ENCODE measurements around the gene TSPAN5.

The TSPAN5 gene

GRCh38 chr4:98620087-98620784 lies 38.2 kb downstream of the TSPAN5 start:
- in situ Hi-C loops (cut with HindIII; ENCODE audit: low sequenced_read_pairs), result no loop called here

DNA sequence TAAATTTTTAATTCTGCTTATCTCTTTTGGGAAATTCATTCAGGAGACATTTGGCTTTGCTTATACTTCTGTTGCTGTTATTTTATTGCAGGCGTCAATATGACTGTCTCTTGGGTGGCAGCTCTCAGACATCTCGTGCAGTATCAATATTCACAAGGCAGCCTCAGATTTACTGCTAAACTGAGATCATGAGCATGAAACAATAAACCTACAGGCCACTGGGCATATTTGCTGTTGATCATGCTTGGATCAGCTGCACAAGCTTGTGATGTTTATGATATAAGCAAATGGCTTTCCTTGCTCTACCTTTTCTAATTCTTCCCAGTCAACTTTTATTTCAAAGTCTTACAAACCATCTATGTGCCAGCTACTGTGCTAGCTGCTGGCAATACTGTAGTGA lies 39.2 kb downstream of the TSPAN5 start:
- in situ Hi-C loops (cut with HindIII; ENCODE audit: low sequenced_read_pairs), result no loop called here

- in situ Hi-C loops (cut with HindIII; ENCODE audit: low sequenced_read_pairs), result no loop called here
Measured at GRCh38 chr4:98618680-98619079, 39.7 kb downstream of the TSPAN5 start.

GRCh38 chr4:98617358-98618047 lies 40.9 kb downstream of the TSPAN5 start:
- in situ Hi-C loops (cut with HindIII; ENCODE audit: low sequenced_read_pairs), result no loop called here

- in situ Hi-C loops (cut with HindIII; ENCODE audit: low sequenced_read_pairs), result no loop called here
Measured at GRCh38 chr4:98615991-98616390, 42.4 kb downstream of the TSPAN5 start.

DNA sequence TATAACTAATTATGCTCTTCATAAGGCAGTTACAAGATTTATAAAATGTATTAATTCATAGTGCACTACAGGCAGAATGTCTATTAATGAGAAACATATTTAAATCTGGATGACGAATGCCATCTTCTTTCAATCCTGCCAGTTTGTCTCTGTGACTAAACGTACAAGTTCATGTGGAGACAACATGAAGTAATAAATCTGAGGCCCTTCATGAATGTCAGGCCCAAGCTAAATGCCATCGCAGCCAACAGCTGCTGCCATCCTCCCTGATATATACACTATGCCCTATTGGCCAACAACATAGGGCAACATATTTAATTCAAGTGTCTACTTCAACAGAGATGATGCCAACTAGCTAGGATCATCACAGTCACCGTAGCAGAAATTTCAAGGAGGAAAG lies 43.7 kb downstream of the TSPAN5 start:
- in situ Hi-C loops (cut with HindIII; ENCODE audit: low sequenced_read_pairs), result no loop called here

DNA sequence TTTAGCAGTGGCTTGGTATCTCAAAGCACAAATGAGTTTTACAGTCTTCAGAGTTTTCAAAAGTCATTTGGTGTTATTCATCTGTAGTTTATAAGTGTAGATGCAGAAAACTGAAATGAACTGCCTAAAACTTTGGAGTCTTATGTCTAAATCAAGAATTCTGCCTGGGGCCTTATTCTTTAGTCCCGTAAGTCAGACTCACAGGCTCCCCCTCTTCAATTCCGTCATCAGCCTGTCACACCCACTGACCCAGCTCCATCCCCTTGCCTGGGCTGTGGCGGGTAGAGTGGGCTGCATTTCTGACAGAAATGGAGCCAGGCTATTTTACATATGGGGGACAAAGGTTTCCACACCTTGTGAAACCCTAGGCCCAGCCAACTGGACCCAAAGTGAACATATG lies 44.3 kb downstream of the TSPAN5 start:
- in situ Hi-C loops (cut with HindIII; ENCODE audit: low sequenced_read_pairs), result no loop called here

DNA sequence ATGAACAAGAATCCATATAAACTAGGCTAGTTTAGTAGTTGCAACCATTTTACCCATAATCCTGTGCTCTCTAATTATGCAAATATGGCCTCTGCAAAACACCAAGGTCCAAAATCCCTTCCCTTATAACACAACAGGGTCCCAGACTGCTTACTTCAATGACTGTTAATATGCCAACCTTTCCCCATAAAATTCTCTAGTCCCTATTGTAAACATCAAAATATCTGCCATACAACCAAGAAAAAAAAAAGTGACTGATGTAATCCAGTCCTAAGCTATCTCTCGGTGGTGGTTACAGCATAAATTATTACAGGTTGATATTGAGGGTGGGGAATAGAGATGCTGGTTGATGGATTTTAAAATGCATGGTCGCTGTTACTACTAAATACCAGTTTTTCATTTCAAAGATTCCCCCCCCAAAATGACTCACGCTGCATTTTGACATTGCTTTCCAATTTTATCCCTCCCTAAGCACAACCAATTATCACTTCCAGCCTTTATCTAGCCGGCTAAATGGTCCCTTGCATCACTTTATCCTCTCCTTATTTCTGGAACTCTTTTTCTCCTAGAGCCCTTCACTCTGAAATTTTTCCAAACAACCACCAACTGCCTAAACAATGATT lies 44.8 kb downstream of the TSPAN5 start:
- in situ Hi-C loops (cut with HindIII; ENCODE audit: low sequenced_read_pairs), result no loop called here

DNA sequence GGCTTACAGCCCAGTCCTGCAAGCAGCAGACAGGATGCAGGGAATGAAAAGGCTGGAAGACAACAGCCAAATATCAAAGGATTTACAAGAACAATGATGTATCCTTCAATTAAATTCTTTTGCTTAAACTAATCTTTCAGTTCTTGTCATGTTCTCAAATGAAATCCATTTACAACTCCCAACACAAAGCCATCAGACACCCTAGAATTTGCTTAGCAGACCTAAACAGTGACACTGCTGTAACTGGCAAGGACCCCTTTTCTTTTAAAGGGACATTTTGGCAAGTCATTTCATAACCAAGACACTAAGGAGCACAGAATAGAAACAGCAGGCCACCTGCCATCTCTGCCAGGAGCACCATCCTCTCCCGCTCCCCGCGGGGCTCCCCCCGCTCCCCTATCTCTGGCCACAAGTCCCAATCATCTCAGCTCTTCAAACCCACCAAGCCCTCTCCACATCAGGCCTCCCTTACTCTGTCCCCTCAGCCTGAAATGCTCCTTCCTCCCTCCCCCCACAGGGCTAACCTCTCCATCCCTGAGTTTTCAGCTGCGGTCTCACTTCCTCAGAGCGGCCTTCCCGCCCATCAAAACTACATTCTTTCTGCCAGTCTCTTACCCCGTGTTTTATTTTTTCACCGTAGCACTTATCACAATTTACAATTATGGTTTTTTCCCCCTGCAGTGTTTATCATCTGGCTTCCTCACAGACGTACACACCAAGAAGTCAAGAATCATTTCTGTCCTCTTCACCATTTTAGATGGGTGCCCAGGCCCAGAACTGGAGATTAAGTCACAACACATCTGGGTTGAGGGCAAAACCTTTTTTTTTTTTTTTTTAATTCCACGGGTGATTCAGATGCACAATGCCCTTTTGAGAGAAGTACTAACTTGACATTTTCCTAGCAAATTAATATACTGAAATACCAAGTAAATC lies 45.8 kb downstream of the TSPAN5 start:
- in situ Hi-C loops (cut with HindIII; ENCODE audit: low sequenced_read_pairs), result no loop called here

DNA sequence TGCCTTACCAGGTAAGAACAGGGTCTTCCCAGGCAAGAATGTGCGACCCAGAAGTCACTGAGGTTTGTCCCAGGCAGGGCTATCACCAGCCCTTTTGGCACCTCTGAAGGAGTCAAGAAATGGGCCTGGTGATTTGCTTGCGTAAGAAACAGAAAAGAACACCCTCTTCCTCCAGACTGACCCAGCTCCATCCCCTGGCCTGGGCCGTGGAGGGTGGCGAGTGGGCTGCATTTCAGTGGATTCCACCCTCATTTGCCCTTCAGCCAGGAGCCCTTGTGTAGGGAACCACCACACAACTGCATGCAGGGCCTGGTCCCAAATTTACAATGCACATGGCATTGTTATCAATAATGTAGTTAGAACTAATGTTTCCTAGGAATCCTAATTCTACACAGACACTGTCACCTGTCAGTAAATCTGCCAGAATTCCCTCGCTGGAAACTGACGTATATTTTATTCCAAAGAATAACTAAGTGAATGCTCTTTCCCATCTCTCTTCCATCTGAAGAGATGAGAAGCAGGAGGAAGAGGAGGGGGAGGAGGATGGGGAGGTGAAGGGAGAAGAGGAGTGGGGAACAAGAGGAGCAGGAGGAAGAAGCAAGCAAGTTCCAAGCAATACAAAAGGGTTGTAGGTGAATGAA lies 46.6 kb downstream of the TSPAN5 start:
- in situ Hi-C loops (cut with HindIII; ENCODE audit: low sequenced_read_pairs), result no loop called here

DNA sequence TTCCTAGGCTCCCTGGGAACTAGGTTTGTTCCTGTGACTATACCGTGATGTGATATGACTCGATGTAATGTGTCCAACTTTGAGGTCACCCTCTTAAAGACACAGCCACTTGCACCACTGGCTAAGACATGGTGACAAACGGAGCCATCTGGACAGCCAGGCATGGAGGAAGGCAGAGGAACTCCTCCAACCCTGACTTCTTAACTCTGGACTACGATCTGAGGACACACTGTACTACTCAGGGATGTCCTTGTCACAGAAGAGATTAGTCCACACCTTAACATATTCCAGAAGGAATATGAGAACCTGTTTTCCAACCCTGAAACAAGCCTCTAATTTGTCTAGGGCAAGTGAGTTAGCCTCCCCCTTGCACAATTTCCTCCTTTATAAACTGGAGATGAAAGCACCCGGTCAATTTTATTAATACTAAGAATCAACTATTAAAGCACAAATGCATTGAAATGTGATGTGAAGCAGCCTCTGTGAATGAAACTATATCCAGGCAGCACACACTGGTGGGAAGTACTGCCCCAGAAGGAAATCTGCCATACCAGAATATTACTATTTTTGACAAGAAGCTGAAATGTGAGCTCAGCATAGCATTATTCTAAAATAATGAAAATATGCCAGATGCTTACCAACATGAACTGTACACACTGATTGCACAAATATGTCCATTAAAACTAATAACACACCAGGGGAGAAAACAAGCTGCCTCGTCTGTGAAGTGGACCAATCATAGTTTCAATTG lies 47.3 kb downstream of the TSPAN5 start:
- in situ Hi-C loops (cut with HindIII; ENCODE audit: low sequenced_read_pairs), result no loop called here

DNA sequence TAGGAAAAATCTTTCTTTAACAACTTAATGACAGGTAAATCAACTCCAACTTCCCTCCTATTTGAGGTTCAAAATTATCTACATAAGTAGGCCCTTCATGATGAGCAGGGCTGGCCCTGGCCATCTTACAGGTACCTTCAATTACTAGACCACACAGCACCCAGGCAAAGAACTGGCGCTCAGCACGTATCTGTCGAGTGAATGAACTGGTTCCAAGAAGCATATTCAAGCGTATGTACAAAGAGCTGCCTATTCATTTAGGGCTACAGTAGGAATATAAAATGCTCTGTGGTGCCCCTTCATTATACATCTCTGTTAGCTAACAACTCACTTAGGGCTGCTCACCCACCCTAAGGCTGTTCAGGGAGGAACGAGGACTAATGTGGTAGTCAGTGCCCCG lies 48.0 kb downstream of the TSPAN5 start:
- in situ Hi-C loops (cut with HindIII; ENCODE audit: low sequenced_read_pairs), result no loop called here

DNA sequence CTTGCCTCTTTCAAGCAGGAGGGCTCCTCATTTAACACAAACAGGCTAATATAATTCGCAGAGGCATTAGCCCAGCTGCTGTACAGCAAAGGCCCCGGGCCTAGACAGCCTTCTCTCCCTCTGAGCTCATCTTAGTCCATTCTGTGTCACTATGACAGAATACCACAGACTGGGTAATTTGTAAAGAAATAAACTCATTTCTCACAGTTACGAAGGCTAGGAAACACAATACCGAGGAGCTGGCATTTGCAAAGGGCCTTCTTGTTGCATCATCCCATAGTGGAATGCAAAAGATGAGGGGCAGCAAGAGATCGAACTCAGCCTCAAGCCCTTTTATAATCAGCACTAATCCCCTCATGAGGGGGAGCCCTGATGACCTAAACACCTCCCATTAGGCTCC lies 48.5 kb downstream of the TSPAN5 start:
- in situ Hi-C loops (cut with HindIII; ENCODE audit: low sequenced_read_pairs), result no loop called here

DNA sequence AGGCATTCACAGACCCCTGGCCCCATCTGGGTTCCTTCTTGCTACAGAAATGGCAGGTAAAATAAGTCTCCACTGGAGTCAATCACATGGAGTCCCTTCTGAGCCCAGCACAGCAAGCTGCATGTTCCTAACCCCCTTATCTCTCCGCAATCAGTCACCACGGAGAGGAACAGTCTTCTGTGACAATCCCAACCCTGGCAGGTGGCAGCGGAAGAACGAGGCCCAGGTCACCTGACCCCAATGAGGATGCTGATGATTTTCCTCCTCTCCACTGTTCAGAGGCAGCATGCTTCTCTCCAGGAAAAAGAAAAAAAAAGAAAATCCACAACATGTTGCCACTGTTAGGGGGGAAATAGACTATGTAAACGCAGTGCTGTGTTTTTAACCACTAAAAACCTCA lies 50.1 kb downstream of the TSPAN5 start:
- in situ Hi-C loops (cut with HindIII; ENCODE audit: low sequenced_read_pairs), result no loop called here

- in situ Hi-C loops (cut with HindIII; ENCODE audit: low sequenced_read_pairs), result no loop called here
Measured at GRCh38 chr4:98606894-98607293, 51.5 kb downstream of the TSPAN5 start.

- in situ Hi-C loops (cut with HindIII; ENCODE audit: low sequenced_read_pairs), result no loop called here
Measured at GRCh38 chr4:98605216-98605615, 53.2 kb downstream of the TSPAN5 start.

DNA sequence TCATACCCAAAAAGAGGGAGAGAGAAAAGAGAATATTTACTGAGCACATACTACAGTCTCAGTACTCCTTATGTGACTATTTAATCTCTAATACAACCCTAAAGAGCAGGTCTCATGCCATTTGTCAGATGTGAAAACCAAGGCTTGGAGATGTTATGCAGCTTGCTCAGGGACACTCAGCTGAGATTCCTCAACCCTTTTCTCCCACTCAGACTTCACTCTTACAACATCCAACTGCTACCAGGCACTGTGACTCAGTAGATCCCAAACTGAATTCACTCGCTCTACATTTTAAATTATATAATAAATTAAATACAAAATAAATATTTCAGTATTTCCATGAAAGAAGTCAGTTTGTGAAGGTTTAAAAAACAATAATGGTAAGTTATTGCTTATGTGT lies 53.7 kb downstream of the TSPAN5 start:
- in situ Hi-C loops (cut with HindIII; ENCODE audit: low sequenced_read_pairs), result no loop called here

- in situ Hi-C loops (cut with HindIII; ENCODE audit: low sequenced_read_pairs), result no loop called here
Measured at GRCh38 chr4:98603683-98604521, 54.5 kb downstream of the TSPAN5 start.

DNA sequence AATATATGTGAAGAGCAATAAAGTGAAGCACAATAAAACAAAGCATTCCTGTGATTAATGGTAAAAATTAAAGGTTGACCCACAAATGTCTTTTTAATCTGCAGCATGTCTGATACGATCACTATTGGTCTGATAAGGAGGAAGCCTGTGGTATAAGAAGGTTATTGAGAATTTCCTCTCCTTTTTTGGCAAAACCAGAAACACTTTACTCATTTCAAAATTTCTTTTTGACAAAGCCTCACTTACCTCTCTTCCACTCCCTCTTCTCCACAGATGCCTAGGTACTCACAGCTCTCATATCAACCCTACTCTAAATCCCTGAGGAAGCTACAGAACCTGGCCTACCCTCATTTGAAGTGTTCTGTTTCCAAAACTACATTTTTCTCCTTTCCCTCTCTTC lies 56.1 kb downstream of the TSPAN5 start:
- in situ Hi-C loops (cut with HindIII; ENCODE audit: low sequenced_read_pairs), result no loop called here

Data from DLD1 (cell line).